ENCODE results near the gene RETSAT.
"Not testable (repeated sequence)": the region's sequence is repeated elsewhere in the genome, so short reads cannot be mapped to it uniquely, and the experiment has no call there.

Gene RETSAT

DNA sequence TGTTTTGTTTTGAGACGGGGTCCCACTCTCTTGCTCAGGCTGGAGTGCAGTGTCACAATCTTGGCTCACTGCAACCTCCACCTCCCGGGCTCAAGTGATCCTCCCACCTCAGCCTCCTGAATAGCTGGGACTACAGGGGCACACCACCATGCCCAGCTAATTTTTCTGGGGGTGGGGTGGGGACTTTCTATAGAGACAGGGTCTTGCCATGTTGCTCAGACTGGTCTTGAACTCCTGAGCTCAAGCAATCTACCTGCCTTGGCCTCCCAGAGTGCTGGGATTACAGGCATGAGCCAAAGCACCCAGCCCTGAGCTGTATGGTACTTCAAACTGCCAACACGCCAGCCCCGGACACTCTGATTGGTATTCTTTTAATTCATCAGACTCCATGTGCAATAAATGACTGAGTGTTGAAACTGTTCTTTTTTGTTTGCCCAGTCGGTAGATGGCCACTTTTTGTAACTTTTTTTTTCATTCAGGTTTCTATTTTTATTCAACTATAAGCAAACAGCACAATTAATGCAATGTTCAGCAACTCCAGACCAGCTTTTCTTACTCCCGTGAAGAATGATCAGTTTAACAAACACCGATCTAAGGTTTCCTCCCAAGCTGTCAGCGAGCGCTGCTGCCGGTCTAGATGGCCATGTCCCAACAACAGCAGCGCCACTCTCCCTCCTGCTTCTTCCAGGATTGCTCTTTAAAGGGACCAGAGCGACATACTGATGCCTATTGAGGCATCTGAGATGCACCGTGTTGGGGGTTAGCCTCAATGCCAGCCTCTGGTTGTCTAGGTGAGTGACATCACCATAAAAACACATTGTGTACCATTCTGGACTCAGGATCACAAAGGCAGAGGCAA lies 14.1 kb downstream of the RETSAT start:
- Histone ChIP-seq H3K27me3 (ENCODE audit: control insufficient read depth in 1 of 2, insufficient read depth in 2 of 2, low read length in 2 of 2) (no peaks in the 10 kb centered on the region), H3K4me1 (ENCODE audit: control insufficient read depth in 1 of 2, insufficient read depth in 2 of 2, low read length in 2 of 2) (peaks cover 7 to 9% of the 10 kb centered on the region in 2 donors), H3K27ac (ENCODE audit: low read depth, low read length) (no peak overlapping the region), H3K4me3 (ENCODE audit: low read depth in 1 of 2, low read length in 2 of 2) (no peak overlapping the region), H3K9me3 (ENCODE audit: control insufficient read depth in 1 of 2, low read length in 2 of 2) (no peaks in the 10 kb centered on the region), H3K36me3 (ENCODE audit: control insufficient read depth in 1 of 2, insufficient read depth in 2 of 2, low read length in 2 of 2) (peaks cover 10 to 31% of the 10 kb centered on the region in 2 donors), H3K9ac (ENCODE audit: low read depth in 1 of 2, low read length in 2 of 2) (no peak overlapping the region)

DNA sequence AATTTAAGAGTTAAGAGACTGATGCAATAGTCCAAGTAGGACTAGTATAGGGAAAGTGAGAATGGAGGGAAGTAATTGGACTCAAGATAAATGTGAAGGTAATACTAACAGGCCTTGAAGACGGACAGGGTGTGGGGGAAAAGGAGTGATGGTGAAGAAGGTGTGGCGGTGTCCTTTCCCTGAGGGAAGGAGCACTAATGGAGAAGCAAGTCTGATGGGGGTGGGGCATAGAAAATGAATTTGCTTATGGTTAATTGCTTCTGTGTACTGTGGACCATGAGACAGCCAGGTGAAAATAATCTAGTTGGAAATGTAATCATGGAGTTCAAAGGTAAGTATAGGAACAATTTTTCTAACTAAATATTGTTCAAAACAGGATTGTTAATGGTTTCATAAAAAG lies 19.4 kb downstream of the RETSAT start:
- peaks cover 0 to 8% of the 10 kb centered on the region in 2 donors for H3K4me1 ChIP-seq (ENCODE audit: control insufficient read depth in 1 of 2, insufficient read depth in 2 of 2, low read length in 2 of 2)
- no peaks in the 10 kb centered on the region for H3K36me3 ChIP-seq (ENCODE audit: control insufficient read depth in 1 of 2, insufficient read depth in 2 of 2, low read length in 2 of 2)
- no peak overlapping the region for H3K27ac ChIP-seq (ENCODE audit: low read depth, low read length)

DNA sequence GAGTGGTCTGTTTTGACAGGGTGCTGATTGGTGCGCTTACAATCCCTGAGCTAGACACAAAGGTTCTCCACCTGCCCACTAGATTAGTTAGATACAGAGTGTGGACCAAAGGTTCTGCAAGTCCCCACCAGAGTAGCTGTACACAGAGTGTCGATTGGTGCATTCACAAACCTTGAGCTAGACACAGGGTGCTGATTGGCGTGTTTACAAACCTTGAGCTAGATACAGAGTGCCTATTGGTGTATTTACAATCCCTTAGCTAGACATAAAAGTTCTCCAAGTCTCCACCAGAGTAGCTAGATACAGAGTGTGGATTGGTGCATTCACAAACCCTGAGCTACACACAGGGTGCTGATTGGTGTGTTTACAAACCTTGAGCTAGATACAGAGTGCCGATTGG lies 20.5 kb downstream of the RETSAT start:
- H3K36me3 ChIP-seq (ENCODE audit: control insufficient read depth in 1 of 2, insufficient read depth in 2 of 2, low read length in 2 of 2); H3K27ac ChIP-seq (ENCODE audit: low read depth, low read length); H3K4me3 ChIP-seq (ENCODE audit: low read depth in 1 of 2, low read length in 2 of 2); H3K27me3 ChIP-seq (ENCODE audit: control insufficient read depth in 1 of 2, insufficient read depth in 2 of 2, low read length in 2 of 2); H3K9ac ChIP-seq (ENCODE audit: low read depth in 1 of 2, low read length in 2 of 2); H3K9me3 ChIP-seq (ENCODE audit: control insufficient read depth in 1 of 2, low read length in 2 of 2); H3K4me1 ChIP-seq (ENCODE audit: control insufficient read depth in 1 of 2, insufficient read depth in 2 of 2, low read length in 2 of 2): not testable (repeated sequence)

More for the DNA sequence above, 19.4 kb downstream of the RETSAT start:
- H3K9ac ChIP-seq (ENCODE audit: low read depth in 1 of 2, low read length in 2 of 2): no peak overlapping the region
- H3K4me3 ChIP-seq (ENCODE audit: low read depth in 1 of 2, low read length in 2 of 2): no peak overlapping the region
- no peaks in the 10 kb centered on the region for H3K27me3 ChIP-seq (ENCODE audit: control insufficient read depth in 1 of 2, insufficient read depth in 2 of 2, low read length in 2 of 2)
- no peaks in the 10 kb centered on the region for H3K9me3 ChIP-seq (ENCODE audit: control insufficient read depth in 1 of 2, low read length in 2 of 2)

DNA sequence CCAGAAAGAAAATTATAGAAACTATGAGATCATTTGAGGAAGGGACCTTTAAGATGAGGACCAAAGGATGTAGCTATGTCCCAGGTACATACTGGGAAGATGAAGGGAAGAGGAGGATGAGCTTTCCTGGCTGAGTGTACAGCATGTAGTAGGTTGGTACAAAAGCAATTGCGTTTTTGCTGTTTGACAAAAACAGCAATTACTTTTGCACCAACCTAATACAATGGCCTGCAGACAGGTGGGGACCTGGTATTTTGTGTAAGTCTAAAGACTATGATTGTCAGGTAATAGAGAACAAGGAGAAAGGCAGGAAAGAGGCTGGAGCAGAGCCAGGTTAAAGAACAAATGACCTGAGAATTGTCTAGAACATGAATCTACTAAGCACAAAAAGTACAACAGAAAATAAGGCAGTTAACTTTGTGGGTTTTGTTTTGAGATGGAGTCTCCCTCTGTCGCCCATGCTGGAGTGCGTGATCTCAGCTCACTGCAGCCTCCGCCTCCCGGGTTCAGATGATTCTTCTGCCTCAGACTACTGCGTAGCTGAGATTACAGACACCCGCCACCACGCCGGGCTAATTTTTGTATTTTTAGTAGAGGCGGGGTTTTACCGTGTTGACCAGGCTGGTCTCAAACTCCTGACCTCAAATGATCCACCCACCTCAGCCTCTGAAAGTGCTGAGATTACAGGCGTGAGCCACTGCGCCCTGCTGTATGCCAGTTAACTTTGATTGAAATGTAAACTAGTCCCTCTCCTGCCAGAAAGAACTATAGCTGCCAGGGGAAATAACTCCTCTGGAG lies 23.3 kb downstream of the RETSAT start:
- Histone ChIP-seq H3K9me3 (ENCODE audit: control insufficient read depth in 1 of 2, low read length in 2 of 2) (no peaks in the 10 kb centered on the region), H3K4me1 (ENCODE audit: control insufficient read depth in 1 of 2, insufficient read depth in 2 of 2, low read length in 2 of 2) (peaks cover 8 to 12% of the 10 kb centered on the region in 2 donors), H3K4me3 (ENCODE audit: low read depth in 1 of 2, low read length in 2 of 2) (no peak overlapping the region), H3K27me3 (ENCODE audit: control insufficient read depth in 1 of 2, insufficient read depth in 2 of 2, low read length in 2 of 2) (no peaks in the 10 kb centered on the region), H3K9ac (ENCODE audit: low read depth in 1 of 2, low read length in 2 of 2) (no peak overlapping the region), H3K36me3 (ENCODE audit: control insufficient read depth in 1 of 2, insufficient read depth in 2 of 2, low read length in 2 of 2) (no peaks in the 10 kb centered on the region), H3K27ac (ENCODE audit: low read depth, low read length) (no peak overlapping the region)

DNA sequence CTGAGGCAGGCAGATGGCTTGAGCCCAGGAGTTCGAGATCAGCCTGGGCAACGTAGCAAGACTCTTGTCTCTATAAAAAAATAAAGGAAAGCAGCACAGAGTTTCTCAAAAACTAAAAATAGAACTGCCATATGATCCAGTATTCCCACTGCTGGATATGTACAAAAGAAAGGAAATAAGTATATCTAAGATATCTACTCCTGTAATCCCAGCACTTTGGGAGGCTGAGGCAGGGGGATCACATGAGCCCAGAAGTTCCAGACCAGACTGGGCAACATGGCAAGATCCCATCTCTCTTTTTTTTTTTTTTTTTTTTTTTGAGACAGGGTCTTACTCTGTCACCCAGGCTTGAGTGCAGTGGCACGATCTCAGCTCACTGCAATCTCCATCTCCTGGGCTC lies 24.6 kb downstream of the RETSAT start:
- H3K4me1 ChIP-seq (ENCODE audit: control insufficient read depth in 1 of 2, insufficient read depth in 2 of 2, low read length in 2 of 2): peaks cover 13 to 26% of the 10 kb centered on the region in 2 donors
- H3K36me3 ChIP-seq (ENCODE audit: control insufficient read depth in 1 of 2, insufficient read depth in 2 of 2, low read length in 2 of 2); H3K9me3 ChIP-seq (ENCODE audit: control insufficient read depth in 1 of 2, low read length in 2 of 2); H3K27me3 ChIP-seq (ENCODE audit: control insufficient read depth in 1 of 2, insufficient read depth in 2 of 2, low read length in 2 of 2); H3K27ac ChIP-seq (ENCODE audit: low read depth, low read length); H3K9ac ChIP-seq (ENCODE audit: low read depth in 1 of 2, low read length in 2 of 2); H3K4me3 ChIP-seq (ENCODE audit: low read depth in 1 of 2, low read length in 2 of 2): not testable (repeated sequence)

DNA sequence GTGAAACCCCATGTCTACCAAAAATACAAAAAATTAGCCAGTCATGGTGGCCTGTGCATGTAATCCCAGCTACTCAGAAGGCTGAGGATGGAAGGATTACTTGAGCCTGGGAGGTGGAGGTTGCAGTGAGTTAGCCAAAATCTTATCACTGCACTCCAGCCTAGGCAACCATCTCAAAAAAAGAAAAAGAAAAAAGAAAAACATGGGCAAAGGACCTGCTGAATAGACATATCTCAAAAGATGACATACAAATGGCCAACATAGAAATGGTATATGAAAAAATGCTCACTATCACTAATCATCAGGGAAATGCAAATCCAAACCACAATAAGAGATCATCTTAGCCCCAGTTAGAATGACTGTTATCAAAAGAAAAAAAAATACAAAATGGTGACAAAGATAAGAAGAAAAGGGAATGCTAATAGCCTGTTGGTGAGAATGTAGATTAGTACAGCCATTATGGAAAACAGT lies 25.1 kb downstream of the RETSAT start:
- no peaks in the 10 kb centered on the region for H3K27me3 ChIP-seq (ENCODE audit: control insufficient read depth in 1 of 2, insufficient read depth in 2 of 2, low read length in 2 of 2)
- no peaks in the 10 kb centered on the region for H3K9me3 ChIP-seq (ENCODE audit: control insufficient read depth in 1 of 2, low read length in 2 of 2)
- H3K27ac ChIP-seq (ENCODE audit: low read depth, low read length): no peak overlapping the region
- no peak overlapping the region for H3K4me3 ChIP-seq (ENCODE audit: low read depth in 1 of 2, low read length in 2 of 2)
- peaks cover 0 to 6% of the 10 kb centered on the region in 2 donors for H3K36me3 ChIP-seq (ENCODE audit: control insufficient read depth in 1 of 2, insufficient read depth in 2 of 2, low read length in 2 of 2)
- no peak overlapping the region for H3K9ac ChIP-seq (ENCODE audit: low read depth in 1 of 2, low read length in 2 of 2)
- peaks cover 16 to 31% of the 10 kb centered on the region in 2 donors for H3K4me1 ChIP-seq (ENCODE audit: control insufficient read depth in 1 of 2, insufficient read depth in 2 of 2, low read length in 2 of 2)

DNA sequence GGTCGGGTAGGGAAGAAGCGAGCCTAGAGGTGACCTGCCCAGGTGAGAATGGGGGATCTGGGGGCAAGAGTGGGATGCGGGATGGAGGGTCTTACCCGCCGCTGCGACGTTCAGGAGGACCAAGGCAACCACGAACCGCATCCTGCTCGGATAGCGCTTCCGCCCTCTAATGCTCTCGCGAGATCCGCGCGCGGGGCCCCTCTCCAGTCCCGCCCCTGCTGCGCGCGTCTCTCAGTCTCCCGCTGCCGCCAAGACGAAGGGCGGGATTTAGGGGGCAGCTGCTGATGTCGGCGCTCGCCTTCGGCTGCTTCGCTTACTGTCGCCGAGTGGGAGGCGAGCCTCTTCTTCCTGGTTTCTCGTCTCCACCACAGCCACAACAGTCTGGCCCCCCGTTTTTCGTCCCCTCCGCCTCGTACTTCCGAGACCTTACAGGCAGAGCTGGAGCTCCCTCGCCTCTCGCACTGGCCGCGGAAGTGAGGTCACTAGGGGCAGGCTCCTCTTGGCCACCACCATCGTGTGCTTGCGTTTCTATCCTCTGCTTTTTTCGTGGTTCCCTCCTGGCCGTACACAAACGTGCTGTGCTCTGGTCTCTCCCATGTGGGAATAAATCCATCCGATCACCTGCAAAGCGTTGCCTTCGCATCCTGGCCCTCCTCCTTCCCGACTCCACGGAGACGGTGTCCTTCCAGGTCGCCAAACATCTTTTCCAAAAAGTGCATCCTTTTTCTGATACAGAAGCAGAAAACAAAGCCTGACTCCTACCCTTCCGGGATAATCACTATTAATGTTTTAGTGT lies 26.3 kb downstream of the RETSAT start, which contains the start of gene TGOLN2:
TGOLN2 (minus strand) TSS at position 168 of the 796 bp plus-strand sequence; CDS start at position 141, 27 bp downstream.
- peak within 1 kb of the TSS; percentile 98 for H3K27ac ChIP-seq (ENCODE audit: low read depth, low read length)

DNA sequence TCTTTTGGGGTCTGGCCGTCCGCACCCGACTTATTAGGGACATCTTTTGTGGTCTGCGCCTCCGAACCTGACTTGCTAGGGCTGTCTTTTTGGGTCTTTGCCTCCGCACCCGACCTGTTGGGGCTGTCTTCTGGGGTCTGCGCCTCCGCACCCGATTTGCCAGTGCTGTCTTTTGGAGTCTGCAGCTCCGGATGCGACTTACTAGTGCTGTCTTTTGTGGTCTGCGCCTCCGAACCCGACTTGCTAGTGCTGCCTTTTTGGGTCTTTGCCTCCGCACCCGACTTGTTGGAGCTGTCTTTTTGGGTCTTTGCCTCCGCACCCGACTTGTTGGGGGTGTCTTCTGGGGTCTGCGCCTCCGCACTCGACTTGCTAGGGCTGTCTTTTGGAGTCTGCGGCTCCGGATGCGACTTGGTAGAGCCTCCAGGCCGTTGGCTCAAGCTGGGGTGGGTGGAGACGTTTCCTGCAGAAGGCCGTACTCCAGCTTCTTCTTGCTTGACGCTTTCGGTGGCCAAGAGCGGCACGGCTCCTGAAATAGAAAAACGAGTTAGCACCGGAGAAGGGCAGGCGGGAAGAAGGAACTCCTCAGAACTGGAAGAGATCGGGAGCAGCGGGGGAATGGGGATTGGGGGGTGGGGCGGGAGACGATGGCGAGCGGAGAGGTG lies 27.0 kb downstream of the RETSAT start:
- peak overlapping the region; percentile 86 for H3K4me3 ChIP-seq (ENCODE audit: low read depth in 1 of 2, low read length in 2 of 2)
- no peaks in the 10 kb centered on the region for H3K27me3 ChIP-seq (ENCODE audit: control insufficient read depth in 1 of 2, insufficient read depth in 2 of 2, low read length in 2 of 2)
- H3K9ac ChIP-seq (ENCODE audit: low read depth in 1 of 2, low read length in 2 of 2): peak overlapping the region; percentile 79 to 80
- peak overlapping the region; percentile 98 for H3K27ac ChIP-seq (ENCODE audit: low read depth, low read length)
- peaks cover 10 to 24% of the 10 kb centered on the region in 2 donors for H3K36me3 ChIP-seq (ENCODE audit: control insufficient read depth in 1 of 2, insufficient read depth in 2 of 2, low read length in 2 of 2)
- H3K9me3 ChIP-seq (ENCODE audit: control insufficient read depth in 1 of 2, low read length in 2 of 2): no peaks in the 10 kb centered on the region
- peaks cover 27 to 41% of the 10 kb centered on the region in 2 donors for H3K4me1 ChIP-seq (ENCODE audit: control insufficient read depth in 1 of 2, insufficient read depth in 2 of 2, low read length in 2 of 2)

More for the DNA sequence above, 26.3 kb downstream of the RETSAT start, which contains the start of gene TGOLN2:
- Histone ChIP-seq H3K9me3 (ENCODE audit: control insufficient read depth in 1 of 2, low read length in 2 of 2) (no peaks in the 10 kb centered on the region), H3K36me3 (ENCODE audit: control insufficient read depth in 1 of 2, insufficient read depth in 2 of 2, low read length in 2 of 2) (peaks cover 8 to 16% of the 10 kb centered on the region in 2 donors), H3K9ac (ENCODE audit: low read depth in 1 of 2, low read length in 2 of 2) (peak within 1 kb of the TSS; percentile 79 to 80), H3K27me3 (ENCODE audit: control insufficient read depth in 1 of 2, insufficient read depth in 2 of 2, low read length in 2 of 2) (no peaks in the 10 kb centered on the region), H3K4me3 (ENCODE audit: low read depth in 1 of 2, low read length in 2 of 2) (peak within 1 kb of the TSS; percentile 86), H3K4me1 (ENCODE audit: control insufficient read depth in 1 of 2, insufficient read depth in 2 of 2, low read length in 2 of 2) (peaks cover 22 to 41% of the 10 kb centered on the region in 2 donors)

DNA sequence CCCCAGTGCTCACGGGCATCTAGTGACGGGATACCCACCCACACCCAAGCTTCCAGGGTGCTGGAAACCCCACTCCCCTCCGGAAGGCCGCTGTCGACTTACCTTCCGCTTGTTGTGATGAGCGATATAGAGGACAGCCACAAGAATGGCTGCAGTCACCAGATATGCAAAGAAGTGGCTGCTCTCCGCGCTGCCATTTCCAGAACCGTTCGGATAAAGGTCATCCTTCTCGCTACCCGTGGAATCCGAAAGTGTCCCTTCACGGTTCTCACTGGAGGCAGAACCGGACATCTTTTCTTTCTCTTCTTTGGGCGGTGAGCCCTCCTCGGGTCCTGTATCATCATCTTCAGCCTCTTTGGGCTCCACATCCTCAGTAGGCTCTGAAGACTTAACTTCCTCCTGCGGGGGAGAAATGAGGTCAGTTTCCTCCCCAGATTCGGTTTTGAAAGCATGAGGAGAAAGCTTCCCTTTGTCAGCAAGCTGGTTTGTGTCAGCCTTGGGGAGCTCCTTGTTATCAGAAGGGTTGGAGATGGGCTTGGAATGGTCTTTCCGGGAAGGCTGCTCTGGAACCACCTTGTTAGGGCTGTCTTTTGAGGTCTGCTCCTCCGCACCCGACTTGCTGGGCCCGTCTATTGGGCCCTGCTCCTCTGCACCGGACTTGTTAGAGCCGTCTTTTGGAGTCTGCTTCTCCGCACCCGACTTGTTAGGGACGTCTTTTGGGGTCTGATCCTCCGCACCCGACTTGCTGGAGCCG lies 27.7 kb downstream of the RETSAT start:
- peaks cover 16 to 31% of the 10 kb centered on the region in 2 donors for H3K36me3 ChIP-seq (ENCODE audit: control insufficient read depth in 1 of 2, insufficient read depth in 2 of 2, low read length in 2 of 2)
- H3K4me1 ChIP-seq (ENCODE audit: control insufficient read depth in 1 of 2, insufficient read depth in 2 of 2, low read length in 2 of 2): peaks cover 31 to 41% of the 10 kb centered on the region in 2 donors
- H3K4me3 ChIP-seq (ENCODE audit: low read depth in 1 of 2, low read length in 2 of 2): peak overlapping the region; percentile 86
- peak overlapping the region; percentile 98 for H3K27ac ChIP-seq (ENCODE audit: low read depth, low read length)
- no peaks in the 10 kb centered on the region for H3K9me3 ChIP-seq (ENCODE audit: control insufficient read depth in 1 of 2, low read length in 2 of 2)
- H3K27me3 ChIP-seq (ENCODE audit: control insufficient read depth in 1 of 2, insufficient read depth in 2 of 2, low read length in 2 of 2): no peaks in the 10 kb centered on the region
- peak overlapping the region; percentile 79 to 80 for H3K9ac ChIP-seq (ENCODE audit: low read depth in 1 of 2, low read length in 2 of 2)
